NCI-H2029 treated with DMSO at 0.1 percent for 48 hours (cell line): ENCODE results near the gene SP2.
"Not testable (repeated sequence)": the region's sequence is repeated elsewhere in the genome, so short reads cannot be mapped to it uniquely, and the experiment has no call there.

Experiments
- DNase-seq: peaks from one replicate; lab custom pipeline; 2025; lab: John Stamatoyannopoulos, UW

Gene SP2

DNA sequence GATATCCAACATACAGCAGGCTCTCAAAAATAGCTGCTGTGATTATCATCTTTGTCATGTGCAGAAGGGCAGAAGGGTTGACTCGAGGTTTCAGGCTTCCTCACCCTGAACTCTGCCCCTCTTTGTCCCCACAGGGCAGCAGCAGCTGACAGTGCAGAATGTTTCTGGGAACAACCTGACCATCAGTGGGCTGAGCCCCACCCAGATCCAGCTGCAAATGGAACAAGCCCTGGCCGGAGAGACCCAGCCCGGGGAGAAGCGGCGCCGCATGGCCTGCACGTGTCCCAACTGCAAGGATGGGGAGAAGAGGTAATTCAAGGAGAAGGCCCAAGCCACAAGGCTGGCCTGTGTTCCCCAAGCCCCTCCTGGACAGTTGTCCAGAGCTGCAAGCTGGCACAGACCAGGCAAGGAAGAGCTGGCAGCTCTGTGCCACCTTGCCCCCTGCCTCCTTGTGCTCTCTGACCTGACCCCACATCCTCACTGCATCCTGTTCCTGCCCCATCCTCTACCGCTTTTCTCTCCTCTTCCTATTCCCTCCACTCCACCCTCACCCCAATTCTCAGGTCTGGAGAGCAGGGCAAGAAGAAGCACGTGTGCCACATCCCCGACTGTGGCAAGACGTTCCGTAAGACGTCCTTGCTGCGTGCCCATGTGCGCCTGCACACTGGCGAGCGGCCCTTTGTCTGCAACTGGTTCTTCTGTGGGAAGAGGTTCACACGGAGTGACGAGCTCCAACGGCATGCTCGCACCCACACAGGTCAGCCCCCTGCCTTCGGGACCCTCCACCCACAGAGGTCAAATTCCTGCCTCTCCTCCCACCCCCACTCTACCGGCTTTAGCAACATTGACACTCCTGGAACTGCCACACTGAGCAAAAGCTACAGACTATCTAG lies 29.0 kb downstream of the SP2 start:
- DNase-seq: no peak

DNA sequence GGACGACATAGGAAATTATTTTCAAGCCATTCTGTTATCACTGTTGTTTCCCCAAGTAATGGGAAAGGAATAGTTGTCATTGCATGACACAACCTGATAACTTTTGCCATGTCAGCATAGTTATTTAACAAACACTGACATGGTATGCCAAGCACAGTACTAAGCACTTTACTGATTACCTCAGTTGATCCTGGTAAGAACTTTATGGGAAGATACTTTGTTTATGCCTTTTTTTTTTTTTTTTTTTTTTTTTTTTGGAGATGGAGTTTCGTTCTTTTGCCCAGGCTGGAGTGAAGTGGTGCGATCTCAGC lies 29.6 kb downstream of the SP2 start:
- no peak for DNase-seq

DNA sequence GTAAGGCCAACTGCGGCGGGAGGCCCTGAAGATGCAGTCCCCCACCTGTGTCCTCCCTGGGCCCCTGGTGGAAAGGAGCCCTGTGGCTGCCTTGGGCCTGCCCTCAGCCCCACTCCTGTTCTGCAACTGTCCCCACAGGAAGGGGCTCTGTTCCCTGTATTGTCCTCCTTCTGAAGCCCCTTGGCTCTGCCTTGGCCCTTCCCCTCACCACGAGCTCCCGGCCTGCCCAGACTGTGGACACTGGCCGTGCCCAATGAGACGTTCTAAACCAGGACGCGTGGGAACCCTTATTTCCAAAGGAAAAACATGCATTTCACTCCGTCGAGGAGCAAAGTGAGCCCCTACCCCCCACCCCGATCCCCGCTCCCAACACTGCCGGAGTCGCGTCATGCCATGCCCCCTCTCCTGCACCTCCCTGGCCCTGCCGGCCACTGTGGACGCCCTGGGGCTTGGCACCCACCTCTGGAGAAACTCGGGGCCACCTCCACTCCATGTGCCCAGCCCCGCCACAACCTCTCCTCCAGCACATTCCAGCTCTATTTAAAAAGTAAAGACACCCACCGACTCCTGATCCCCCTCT lies 31.9 kb downstream of the SP2 start:
- DNase-seq: no peak

DNA sequence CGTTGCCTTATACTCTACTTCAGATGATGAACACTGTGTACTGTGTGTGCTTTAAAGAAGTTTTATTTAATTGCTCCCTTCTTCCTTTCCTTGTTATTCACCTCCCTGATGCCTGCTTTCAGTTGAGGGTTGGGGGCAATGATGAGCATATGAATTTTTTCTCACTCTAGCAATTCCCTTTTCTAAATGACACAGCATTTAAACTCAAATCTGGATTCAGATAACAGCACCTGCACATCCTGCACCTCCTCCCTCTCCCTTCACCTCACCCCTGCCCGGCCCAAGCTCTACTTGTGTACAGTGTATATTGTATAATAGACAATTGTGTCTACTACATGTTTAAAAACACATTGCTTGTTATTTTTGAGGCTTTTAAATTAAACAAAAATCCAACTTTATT lies 32.4 kb downstream of the SP2 start:
- DNase-seq: no peak

DNA sequence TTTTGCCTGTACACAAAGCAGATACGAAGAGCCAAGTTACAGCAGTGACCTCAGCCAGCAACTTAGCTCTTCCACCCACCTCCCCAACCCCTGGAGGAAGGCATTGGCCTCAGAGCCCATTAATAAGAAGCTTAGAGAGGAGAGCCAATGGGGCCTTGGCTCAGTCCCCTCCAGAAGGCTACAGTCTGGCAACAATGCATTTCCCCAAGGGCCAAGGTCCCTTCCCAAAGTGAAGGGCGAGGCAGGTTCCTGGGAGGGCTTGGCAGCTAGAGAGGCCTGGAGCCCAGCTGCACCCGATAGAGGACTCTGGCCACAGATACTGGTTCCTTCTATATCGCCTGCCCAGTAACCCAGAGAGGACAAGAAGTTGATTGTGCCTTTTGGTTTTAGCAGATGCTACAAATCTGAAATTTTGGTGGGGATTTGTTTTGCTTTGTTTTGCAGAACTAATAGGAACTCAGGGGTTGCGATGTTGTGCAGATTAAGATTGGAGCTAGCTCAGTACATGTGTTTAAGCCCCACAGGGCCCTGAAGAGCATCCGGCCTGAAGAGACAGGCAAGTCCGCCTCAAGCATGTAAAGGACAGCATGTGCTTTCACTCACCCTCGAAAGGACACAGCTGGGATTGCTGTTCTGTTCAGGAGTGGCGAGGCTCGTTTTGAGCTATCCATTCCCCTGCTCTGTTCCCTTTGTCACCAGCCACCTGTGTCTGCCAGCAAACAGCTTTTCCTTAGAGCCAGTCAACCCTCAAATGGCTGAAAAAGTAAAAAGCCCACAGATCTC lies 33.4 kb downstream of the SP2 start:
- no peak for DNase-seq

DNA sequence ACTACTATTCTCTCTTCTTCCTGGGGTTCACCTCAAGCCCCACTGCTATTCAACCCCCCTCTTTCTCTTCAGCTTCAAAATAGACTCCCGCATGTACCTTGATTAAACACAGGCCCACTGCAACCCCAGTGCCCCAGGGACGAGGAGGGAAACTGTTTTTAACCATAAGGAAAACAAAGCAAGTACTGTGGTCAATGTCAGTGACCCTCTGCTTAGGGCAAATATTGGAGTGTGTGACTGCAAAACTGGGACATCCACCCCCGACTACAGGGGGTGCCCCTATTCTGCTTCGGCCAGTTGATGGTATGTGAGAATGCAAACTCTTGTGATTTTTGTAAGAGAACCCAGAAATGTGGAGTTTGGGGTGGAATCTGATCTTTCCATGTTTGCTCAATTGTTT lies 35.8 kb downstream of the SP2 start:
- no peak for DNase-seq

DNA sequence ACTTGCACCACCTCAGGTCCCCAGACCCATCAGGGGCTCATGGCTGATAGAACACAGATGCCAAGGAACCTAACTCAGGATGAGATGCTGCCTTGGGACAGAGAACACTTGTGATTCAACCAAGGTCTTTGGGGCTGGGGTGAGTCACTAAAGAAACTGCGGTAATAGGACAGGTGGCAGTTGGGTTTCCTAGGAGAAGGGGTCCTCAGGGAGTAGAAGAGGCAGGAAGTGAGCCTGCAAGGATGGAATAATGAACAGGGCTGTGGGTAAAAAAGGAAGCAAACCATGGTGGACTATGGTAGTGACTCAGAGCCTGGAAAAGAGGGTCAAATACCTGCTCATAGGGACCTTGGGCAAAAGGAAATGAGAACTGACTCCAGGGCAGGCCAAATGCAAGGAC lies 38.8 kb downstream of the SP2 start:
- no peak for DNase-seq

DNA sequence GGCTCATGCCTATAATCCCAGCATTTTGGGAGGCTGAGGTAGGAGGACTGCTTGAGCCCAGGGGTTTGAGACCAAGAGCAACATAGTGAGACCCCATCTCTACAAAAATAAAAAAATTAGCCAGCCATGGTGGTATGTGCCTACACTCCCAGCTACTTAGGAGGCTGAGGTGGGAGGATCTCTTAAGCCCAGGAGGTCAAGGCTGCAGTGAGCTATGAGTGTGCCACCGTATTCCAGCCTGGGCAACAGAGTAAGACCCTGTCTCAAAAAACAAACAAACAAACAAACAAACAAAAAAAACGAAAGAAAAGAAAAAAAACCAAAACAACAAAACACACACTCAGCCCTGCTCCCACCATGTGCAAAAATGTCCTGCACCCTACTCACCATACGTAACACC lies 39.4 kb downstream of the SP2 start:
- not testable (repeated sequence) for DNase-seq

DNA sequence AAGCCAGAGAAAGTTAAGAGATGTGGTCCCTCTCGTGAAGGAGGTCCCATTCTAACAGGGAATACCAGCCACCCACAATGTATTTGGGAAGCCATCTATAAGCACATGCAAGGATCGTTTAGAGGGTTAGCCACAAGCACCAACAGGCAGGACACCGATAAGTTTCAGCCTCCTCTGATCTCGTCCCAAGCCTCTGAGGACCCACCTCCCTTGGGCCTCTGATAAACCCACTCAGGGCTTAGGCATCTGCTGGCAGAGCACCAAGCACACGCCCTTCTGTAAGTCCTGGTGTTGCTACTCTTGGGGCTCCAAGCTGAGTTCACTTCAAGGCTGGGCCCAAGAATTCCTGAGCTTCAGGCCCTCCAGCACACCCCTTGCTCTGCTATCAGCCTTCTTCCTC lies 39.9 kb downstream of the SP2 start:
- DNase-seq: no peak

DNA sequence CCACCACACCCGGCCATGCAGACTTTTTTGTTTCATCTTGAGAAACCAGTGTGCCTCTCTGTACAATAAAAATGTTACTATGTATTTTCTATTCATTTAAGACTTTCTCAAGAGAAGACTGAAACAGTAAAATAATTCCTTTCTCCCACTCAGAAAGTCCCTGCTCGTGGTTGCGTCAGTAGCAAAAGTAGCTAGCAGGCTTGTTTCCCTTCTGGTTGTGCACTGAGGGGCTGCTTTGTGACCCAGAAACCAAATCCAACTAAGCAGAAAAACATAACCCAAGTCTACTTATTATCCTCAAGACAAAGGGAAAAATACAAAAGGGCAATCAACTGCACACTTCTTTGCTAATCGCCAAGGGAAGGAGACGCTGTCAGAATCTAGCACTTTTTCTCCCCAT lies 41.9 kb downstream of the SP2 start:
- DNase-seq: no peak

DNA sequence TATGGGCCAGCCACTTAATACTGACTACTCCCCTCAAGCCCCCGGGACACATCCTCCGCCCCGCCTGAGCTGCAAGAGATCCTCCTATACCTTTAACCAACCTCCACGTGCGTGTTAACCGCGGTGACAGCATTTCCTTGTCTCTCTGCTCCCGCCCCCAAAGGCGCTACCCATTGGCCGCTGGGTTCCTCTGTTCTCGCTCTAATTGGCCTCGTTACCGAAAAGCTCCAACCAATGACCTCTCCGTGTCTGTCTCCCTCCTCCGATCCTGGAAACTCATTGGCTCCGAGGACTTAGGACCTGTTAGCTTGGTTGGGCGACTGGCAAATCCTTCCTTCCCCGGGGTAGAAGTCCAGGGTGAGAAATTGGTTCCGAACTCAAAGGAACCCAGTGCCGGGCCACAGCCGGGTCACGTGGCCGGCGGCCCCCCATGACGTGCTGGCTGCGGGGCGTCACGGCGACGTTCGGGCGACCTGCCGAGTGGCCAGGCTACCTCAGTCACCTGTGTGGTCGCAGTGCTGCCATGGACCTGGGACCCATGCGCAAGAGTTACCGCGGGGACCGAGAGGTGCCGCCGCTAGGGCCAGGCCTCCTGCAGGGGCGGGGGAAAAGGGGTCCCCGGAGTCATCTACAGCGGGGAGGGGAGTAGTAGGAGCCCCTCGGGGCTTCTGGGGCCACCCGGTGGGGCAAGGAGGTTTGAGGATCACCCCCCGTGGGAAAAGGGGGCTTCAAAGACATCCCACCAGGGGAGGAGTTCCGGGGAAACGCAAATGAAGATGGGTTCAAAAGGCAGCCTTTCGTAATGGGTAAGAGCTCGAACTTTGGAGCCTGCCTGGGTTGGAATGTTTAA lies 45.4 kb downstream of the SP2 start, which contains the start of gene PNPO:
PNPO (plus strand) TSS at position 326 of the 850 bp plus-strand sequence; CDS start at position 431, 105 bp downstream.
- DNase-seq: peak; percentile 92

DNA sequence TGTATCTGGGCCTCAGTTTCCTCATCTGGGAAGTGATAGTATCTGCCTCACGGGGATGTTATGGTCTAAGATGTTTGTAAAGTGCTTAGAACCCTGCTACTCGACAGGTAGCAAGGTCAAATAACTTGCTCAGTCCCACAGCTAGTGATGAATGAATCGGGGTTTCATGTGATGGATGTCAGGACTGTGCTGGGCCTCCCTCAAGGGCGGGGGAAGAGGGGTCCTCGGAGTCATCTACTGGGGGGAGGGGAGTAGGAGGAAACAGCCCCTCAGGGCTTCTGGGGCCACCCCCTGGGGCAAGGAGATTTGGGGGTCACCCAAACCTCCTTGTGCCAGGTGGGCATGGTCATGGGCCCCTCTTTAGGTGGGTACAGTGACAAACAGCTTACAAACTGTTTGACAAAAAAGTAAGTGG lies 46.1 kb downstream of the SP2 start:
- DNase-seq: no peak

DNA sequence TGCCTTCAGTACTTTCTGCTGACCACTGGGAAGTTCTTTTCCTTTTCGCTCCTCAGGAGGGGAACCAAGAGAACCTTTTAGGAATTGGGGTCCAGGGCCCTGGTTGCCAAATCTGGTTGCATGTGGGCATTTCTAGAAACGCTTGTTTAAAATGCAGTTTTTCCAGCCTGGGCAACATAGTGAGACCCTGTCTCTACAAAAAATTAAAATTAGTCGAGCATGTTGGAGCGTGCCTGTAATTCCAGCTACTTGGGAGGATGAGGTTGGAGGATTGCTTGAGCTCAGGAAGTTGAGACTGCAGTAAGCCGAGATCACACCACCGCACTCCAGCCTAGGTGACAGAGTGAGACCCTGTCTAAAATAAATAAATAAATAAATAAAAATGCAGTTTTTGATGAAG lies 46.5 kb downstream of the SP2 start:
- no peak for DNase-seq

DNA sequence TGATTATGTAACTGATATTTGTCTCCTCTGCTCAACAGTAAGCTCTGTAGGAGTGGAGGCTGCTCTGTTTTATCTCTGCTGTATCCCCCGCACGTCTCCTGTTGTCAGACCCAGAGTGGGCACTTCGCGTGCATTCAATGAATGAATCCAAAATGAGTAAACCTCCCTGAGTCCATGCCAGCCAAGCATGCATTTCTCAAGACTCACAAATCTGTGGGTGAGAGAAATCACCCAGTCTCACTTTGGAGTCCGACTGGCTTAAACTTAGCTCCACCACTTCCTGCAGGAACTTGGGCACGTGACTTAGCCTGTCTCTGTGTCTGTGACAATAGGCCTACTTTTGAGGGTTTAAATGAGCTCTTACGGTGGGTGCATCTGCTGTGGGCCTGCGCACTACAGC lies 49.0 kb downstream of the SP2 start:
- no peak for DNase-seq

DNA sequence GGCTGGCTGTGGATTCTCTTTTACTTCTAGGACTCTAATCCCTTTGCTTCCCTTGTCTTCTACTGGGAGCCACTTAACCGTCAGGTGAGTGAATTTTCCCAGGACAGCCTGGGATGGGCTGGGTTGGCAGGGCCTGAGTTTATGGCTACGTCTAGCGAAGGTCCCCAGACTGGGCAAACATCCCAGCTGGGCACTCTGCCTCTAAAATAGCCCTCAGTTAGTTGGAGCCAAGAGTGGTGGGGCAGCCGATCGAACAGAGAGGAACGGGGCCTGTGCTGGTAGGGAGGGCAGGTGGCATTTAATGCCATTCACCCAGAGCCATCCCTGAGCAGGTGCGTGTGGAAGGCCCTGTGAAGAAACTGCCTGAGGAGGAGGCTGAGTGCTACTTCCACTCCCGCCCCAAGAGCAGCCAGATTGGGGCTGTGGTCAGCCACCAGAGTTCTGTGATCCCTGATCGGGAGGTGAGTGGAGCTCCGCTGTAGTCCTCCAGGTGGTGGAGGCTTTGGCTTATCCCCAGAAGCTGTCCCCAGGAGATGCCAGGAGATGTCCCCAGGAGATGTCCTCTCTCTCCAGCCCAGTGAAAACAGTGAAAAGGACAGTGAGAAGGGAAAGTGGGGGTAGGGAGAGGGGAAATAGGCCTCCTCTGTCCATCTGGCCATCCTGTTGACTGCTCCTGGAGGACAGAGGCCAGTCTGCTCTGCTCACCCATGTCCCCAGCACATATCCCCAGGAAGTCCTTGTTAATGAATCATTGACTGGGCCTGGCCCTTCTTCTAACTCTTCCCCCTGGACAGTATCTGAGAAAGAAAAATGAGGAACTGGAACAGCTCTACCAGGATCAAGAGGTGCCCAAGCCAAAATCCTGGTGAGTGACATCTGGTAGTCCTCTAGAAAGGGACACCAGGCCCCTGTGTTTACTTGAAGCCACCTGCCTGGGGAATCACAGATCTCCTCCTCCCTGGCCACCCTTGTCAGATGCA lies 49.8 kb downstream of the SP2 start:
- DNase-seq: no peak

DNA sequence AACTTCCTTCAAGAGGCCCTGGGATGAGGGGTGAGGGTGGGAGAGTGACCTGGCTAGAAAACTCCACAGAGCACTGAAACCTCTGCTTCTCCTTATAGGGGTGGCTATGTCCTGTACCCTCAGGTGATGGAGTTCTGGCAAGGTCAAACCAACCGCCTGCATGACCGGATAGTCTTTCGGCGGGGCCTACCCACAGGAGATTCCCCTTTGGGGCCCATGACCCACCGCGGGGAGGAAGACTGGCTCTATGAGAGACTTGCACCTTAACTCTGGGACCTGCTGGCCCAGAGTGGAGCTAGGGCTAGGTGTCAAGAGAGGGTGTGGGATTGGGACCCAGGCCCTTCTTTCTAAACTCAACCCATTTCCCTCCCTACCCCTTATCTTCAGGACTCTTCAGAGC lies 50.5 kb downstream of the SP2 start:
- DNase-seq: no peak

DNA sequence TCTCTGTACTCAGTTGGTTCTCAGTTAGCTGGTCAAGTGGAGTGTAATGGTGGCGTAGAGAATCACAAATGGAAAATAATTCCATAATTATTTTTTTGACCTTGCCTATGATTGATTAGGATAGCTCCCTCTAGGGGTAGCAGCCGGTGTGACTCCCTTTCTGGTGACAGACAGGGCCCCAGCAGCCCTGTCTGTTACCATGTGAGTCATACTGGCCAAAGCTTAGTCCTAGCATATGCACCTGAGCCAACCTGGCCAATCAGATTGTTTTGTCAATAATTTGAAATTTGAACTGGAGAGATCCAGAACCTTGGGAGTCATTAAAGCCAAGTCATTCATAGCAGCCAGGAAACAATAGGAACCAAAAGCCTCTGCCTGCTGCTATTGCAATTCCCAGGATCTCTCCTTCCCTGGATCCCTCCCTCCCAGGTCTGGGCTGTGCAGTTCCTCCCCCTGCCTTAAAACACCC lies 50.9 kb downstream of the SP2 start:
- DNase-seq: peak; percentile 79

DNA sequence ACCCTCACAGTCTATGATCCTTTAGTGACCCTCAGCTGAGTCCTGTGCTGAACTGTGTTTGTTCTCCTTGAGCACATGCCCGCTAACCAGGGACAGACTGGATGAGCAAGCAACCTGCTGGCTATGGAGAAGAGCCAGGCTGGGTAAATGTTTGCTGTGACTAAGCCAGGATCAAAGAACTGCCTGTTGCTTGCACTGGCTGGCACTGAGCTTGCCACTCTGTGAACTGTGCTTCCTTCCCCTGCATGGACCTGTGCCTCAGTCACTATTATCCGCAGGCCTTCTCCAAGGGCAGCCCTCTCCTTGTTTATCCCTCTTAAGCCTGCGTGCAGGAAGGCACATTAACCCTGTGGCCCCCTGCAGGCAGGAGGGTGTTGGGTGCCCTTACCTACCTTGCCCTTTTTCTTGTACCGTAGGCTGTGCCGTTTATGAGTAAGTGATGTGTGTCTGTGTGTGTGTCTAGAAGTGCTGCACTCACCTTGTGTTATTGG lies 52.7 kb downstream of the SP2 start:
- no peak for DNase-seq

DNA sequence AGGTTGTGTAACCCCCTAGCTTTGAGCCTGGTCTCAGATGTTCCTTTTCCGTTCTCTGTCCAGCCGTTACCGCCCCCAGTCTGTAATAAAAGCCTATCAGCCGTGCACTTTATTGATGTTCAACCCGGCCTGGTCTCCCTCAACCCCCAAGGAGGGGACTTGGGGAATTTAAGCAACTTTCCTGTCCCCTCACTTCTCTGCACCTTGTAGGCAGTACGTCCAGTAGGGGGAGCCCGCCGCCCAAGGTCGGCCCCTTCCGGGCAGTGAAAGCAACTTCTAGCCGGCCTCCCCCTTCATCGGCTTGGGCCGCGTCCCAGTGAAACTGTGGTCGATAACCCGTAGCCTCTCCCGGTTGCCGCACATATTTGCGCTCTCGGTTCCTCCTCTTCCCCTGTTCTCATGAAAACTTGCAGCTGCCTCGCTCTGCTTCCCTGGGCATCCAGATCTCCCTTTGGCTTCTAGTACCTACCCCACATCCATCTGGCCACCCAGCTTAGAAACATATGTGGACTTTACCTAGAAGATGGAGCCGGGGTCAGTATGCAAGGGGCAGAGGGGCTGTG lies 53.2 kb downstream of the SP2 start:
- peak; percentile 37 for DNase-seq

DNA sequence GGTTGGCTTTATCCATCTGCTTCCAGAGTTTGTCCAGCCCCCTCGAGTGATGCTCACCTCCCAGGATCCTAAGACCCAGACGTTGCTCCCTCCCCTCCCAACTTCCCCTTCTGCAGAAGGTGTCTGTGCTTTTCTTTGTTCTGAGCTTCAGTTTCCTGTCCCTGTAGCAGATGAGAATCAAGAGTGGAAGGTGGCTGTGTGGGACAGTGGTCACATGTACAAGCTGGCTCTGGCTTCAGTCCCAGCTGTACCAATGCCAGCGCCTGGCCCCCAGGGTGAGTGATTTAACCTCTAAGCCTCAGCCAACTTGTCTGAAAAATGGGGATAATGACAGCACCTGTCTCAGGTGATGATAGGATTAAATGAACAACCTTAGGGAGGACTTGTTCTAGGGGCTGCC lies 53.9 kb downstream of the SP2 start:
- peak; percentile 10 for DNase-seq
